NCI-H2081 (cell line): ENCODE measurements around the gene GPR34.
"Not testable (repeated sequence)": the region's sequence is repeated elsewhere in the genome, so short reads cannot be mapped to it uniquely, and the experiment has no call there.

ENCODE experiments used
- DNase-seq, 2 experiments: peaks; one replicate each; lab custom pipeline; 2025; lab: John Stamatoyannopoulos, UW

The GPR34 gene

GRCh38 chrX:41693024-41693423 is 4.3 kb downstream of the GPR34 start:
- DNase-seq: no peak

GRCh38 chrX:41695426-41695825 is 6.7 kb downstream of the GPR34 start:
- no peak for DNase-seq

GRCh38 chrX:41703574-41704029 is 14.8 kb downstream of the GPR34 start:
- no peak for DNase-seq

GRCh38 chrX:41705042-41705441 is 16.3 kb downstream of the GPR34 start:
- no peak for DNase-seq

GRCh38 chrX:41705680-41706374 is 17.1 kb downstream of the GPR34 start:
- no peak for DNase-seq

GRCh38 chrX:41707218-41707617 is 18.4 kb downstream of the GPR34 start:
- DNase-seq: no peak

GRCh38 chrX:41708486-41708885 is 19.7 kb downstream of the GPR34 start:
- no peak for DNase-seq

GRCh38 chrX:41711021-41711667 is 22.4 kb downstream of the GPR34 start:
- DNase-seq: no peak

GRCh38 chrX:41716222-41716621 is 27.4 kb downstream of the GPR34 start:
- DNase-seq: no peak

GRCh38 chrX:41716767-41717473 is 28.1 kb downstream of the GPR34 start:
- no peak for DNase-seq

- DNase-seq: no peak
These were observed 29.9 kb downstream of the GPR34 start for GRCh38 chrX:41718481-41719235.

- DNase-seq: not testable (repeated sequence)
These were observed 30.8 kb downstream of the GPR34 start for GRCh38 chrX:41719610-41720009.

GRCh38 chrX:41720125-41720779 is 31.5 kb downstream of the GPR34 start:
- no peak for DNase-seq

GRCh38 chrX:41721590-41721989 is 32.8 kb downstream of the GPR34 start:
- DNase-seq: no peak

GRCh38 chrX:41722214-41722613 is 33.4 kb downstream of the GPR34 start:
- DNase-seq: no peak

GRCh38 chrX:41722816-41723618 is 34.2 kb downstream of the GPR34 start:
- no peak for DNase-seq

- no peak for DNase-seq
These were observed 35.1 kb downstream of the GPR34 start, which contains the start of gene GPR82 for GRCh38 chrX:41723826-41724225. Gene GPR82 (plus strand): TSS chrX:41724181. CDS start chrX:41727027, 2,846 bp downstream.

- DNase-seq: no peak
These were observed 39.4 kb downstream of the GPR34 start for GRCh38 chrX:41728125-41728524.

GRCh38 chrX:41730081-41730480 is 41.3 kb downstream of the GPR34 start:
- no peak for DNase-seq

- no peak for DNase-seq
These were observed 43.5 kb downstream of the GPR34 start for GRCh38 chrX:41732260-41732659.

GRCh38 chrX:41733939-41734338 is 45.2 kb downstream of the GPR34 start:
- DNase-seq: no peak
